ENCODE results near the gene DTX3L. TPM values are rescaled to one million over a fixed set of nuclear protein-coding genes. Genes with fewer than 3 reads are reported as not detected.

DTX3L gene
- total and polyA plus RNA-seq, 2 of the 8 experiments (the other 6 are each of a cell fraction or from before 2014, with no cell fraction given) = 1.7 to 11.3 TPM

DNA sequence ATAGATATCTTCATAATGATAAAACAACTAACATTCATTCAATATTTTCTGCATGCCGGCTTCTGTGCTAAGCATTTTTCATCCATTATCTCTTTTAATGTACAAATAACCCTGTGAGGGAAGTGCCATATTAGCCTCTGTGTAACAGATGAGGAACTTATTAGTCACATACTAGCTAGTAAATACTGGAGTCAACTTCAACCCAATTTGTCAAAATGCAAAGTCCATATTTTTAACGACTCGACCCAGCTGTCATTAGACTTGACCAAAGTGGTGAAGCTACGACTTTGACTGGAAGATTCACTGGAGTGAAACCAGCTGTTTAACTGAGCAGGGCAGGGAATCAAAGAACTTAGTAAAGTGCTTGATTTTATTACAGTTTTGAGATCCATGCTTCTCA is 54.9 kb downstream of the DTX3L start (continued):
- TF ChIP-seq, protein P1, sequence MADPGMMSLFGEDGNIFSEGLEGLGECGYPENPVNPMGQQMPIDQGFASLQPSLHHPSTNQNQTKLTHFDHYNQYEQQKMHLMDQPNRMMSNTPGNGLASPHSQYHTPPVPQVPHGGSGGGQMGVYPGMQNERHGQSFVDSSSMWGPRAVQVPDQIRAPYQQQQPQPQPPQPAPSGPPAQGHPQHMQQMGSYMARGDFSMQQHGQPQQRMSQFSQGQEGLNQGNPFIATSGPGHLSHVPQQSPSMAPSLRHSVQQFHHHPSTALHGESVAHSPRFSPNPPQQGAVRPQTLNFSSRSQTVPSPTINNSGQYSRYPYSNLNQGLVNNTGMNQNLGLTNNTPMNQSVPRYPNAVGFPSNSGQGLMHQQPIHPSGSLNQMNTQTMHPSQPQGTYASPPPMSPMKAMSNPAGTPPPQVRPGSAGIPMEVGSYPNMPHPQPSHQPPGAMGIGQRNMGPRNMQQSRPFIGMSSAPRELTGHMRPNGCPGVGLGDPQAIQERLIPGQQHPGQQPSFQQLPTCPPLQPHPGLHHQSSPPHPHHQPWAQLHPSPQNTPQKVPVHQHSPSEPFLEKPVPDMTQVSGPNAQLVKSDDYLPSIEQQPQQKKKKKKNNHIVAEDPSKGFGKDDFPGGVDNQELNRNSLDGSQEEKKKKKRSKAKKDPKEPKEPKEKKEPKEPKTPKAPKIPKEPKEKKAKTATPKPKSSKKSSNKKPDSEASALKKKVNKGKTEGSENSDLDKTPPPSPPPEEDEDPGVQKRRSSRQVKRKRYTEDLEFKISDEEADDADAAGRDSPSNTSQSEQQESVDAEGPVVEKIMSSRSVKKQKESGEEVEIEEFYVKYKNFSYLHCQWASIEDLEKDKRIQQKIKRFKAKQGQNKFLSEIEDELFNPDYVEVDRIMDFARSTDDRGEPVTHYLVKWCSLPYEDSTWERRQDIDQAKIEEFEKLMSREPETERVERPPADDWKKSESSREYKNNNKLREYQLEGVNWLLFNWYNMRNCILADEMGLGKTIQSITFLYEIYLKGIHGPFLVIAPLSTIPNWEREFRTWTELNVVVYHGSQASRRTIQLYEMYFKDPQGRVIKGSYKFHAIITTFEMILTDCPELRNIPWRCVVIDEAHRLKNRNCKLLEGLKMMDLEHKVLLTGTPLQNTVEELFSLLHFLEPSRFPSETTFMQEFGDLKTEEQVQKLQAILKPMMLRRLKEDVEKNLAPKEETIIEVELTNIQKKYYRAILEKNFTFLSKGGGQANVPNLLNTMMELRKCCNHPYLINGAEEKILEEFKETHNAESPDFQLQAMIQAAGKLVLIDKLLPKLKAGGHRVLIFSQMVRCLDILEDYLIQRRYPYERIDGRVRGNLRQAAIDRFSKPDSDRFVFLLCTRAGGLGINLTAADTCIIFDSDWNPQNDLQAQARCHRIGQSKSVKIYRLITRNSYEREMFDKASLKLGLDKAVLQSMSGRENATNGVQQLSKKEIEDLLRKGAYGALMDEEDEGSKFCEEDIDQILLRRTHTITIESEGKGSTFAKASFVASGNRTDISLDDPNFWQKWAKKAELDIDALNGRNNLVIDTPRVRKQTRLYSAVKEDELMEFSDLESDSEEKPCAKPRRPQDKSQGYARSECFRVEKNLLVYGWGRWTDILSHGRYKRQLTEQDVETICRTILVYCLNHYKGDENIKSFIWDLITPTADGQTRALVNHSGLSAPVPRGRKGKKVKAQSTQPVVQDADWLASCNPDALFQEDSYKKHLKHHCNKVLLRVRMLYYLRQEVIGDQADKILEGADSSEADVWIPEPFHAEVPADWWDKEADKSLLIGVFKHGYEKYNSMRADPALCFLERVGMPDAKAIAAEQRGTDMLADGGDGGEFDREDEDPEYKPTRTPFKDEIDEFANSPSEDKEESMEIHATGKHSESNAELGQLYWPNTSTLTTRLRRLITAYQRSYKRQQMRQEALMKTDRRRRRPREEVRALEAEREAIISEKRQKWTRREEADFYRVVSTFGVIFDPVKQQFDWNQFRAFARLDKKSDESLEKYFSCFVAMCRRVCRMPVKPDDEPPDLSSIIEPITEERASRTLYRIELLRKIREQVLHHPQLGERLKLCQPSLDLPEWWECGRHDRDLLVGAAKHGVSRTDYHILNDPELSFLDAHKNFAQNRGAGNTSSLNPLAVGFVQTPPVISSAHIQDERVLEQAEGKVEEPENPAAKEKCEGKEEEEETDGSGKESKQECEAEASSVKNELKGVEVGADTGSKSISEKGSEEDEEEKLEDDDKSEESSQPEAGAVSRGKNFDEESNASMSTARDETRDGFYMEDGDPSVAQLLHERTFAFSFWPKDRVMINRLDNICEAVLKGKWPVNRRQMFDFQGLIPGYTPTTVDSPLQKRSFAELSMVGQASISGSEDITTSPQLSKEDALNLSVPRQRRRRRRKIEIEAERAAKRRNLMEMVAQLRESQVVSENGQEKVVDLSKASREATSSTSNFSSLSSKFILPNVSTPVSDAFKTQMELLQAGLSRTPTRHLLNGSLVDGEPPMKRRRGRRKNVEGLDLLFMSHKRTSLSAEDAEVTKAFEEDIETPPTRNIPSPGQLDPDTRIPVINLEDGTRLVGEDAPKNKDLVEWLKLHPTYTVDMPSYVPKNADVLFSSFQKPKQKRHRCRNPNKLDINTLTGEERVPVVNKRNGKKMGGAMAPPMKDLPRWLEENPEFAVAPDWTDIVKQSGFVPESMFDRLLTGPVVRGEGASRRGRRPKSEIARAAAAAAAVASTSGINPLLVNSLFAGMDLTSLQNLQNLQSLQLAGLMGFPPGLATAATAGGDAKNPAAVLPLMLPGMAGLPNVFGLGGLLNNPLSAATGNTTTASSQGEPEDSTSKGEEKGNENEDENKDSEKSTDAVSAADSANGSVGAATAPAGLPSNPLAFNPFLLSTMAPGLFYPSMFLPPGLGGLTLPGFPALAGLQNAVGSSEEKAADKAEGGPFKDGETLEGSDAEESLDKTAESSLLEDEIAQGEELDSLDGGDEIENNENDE (IDR thresholded peaks at IDR 0.05; ENCODE audit: insufficient replicate concordance, low read length) = no peak
- TF ChIP-seq RXRA (IDR thresholded peaks at IDR 0.05; ENCODE audit: insufficient read depth, low read depth, low read length) (no peak), MAFK (IDR thresholded peaks at IDR 0.05; ENCODE audit: low read depth, low read length) (no peak), JUND (IDR thresholded peaks at IDR 0.05; ENCODE audit: low read length) (no peak), EP300 (IDR thresholded peaks at IDR 0.05; ENCODE audit: borderline replicate concordance in 1 of 2, low read depth in 2 of 2, low read length in 2 of 2) (no peak), CHD1 (IDR thresholded peaks at IDR 0.05; ENCODE audit: low read depth, low read length) (no peak), TEAD4 (IDR thresholded peaks at IDR 0.05; ENCODE audit: low read depth, low read length) (no peak), KDM4A (IDR thresholded peaks at IDR 0.05; ENCODE audit: low read depth, low read length, severe bottlenecking) (no peak), POLR2A (IDR thresholded peaks at IDR 0.05; ENCODE audit: control extremely low read depth in 1 of 2, low read depth in 2 of 2, low read length in 2 of 2) (no peak), NRF1 (IDR thresholded peaks at IDR 0.05; ENCODE audit: low read depth, low read length) (no peak)
